SU-DHL-6 (cell line): ENCODE data around the gene RPA3.

Source experiments
- H2AFZ ChIP-seq: fragments of 200-600 bp; sonication (generic); 2 replicates; pipeline ENCODE4 v1.6.1; 2014; ENCODE audit warnings: low read depth, mild to moderate bottlenecking, moderate library complexity, mixed read lengths, antibody characterized with exemption, low read length; ENCODE audit not compliant: severe bottlenecking
- H3F3A ChIP-seq: fragments of 200-600 bp; shearing (Covaris generic); 2 replicates; pipeline ENCODE4 v1.6.0; 2016; ENCODE audit warnings: antibody characterized with exemption, mild to moderate bottlenecking; ENCODE audit not compliant: insufficient read depth
- H3K27ac ChIP-seq: fragments of 200-600 bp; sonication (generic); 2 replicates; pipeline ENCODE4 v1.5.1; 2016; ENCODE audit warnings: low read depth, mild to moderate bottlenecking, low read length, moderate library complexity, mixed read lengths
- H3K27me3 ChIP-seq: fragments of 200-600 bp; sonication (generic), shearing (Covaris generic); 2 replicates; pipeline ENCODE4 v1.6.0; 2014; ENCODE audit warnings: mild to moderate bottlenecking, low read length
- H3K36me3 ChIP-seq: fragments of 200-600 bp; sonication (generic); 2 replicates; pipeline ENCODE4 v1.6.1; 2014; ENCODE audit warnings: mild to moderate bottlenecking, low read length, mixed read lengths
- H3K4me2 ChIP-seq: fragments of 300-600, 200-600 bp; shearing (Covaris generic), sonication (generic); 2 replicates; pipeline ENCODE4 v1.6.0; 2014; ENCODE audit warnings: low read length, low read depth, mild to moderate bottlenecking; ENCODE audit not compliant: poor library complexity, severe bottlenecking
- H3K4me3 ChIP-seq: fragments of 200-600 bp; sonication (generic); 2 replicates; pipeline ENCODE4 v1.5.1; 2014; ENCODE audit warnings: antibody characterized with exemption, low read length, mild to moderate bottlenecking, mixed read lengths; ENCODE audit not compliant: insufficient read depth, poor library complexity, severe bottlenecking
- H3K79me2 ChIP-seq: fragments of 200-600 bp; sonication (generic); 2 replicates; pipeline ENCODE4 v1.6.1; 2014; ENCODE audit warnings: mild to moderate bottlenecking, low read length, moderate library complexity; ENCODE audit not compliant: insufficient read depth
- H3K9ac ChIP-seq: fragments of 200-600 bp; sonication (generic); 2 replicates; pipeline ENCODE4 v1.7.0; 2014; ENCODE audit warnings: mild to moderate bottlenecking, low read length
- H3K9me2 ChIP-seq: fragments of 200-600 bp; sonication (generic); replicated peaks from 2 replicates; pipeline ENCODE4 v1.6.1; 2014; ENCODE audit warnings: low read length; ENCODE audit not compliant: insufficient read depth
- H3K9me3 ChIP-seq: fragments of 200-600 bp; sonication (generic); 2 replicates; pipeline ENCODE4 v1.6.1; 2014; ENCODE audit warnings: low read length, mixed read lengths; ENCODE audit not compliant: insufficient read depth
- H4K20me1 ChIP-seq: fragments of 200-600 bp; sonication (generic); 2 replicates; pipeline ENCODE4 v1.6.1; 2014; ENCODE audit warnings: low read depth, mild to moderate bottlenecking, antibody characterized with exemption, low read length, moderate library complexity, mixed read lengths
- CTCF ChIP-seq: fragments of 200-600 bp; sonication (generic); IDR thresholded peaks from one replicate; pipeline ENCODE4 v1.5.1; 2017; ENCODE audit warnings: antibody characterized with exemption, mild to moderate bottlenecking, low read length, moderate library complexity; ENCODE audit not compliant: insufficient read depth, poor library complexity, severe bottlenecking
- EZH2phosphoT487 ChIP-seq: fragments of 200-600 bp; sonication (generic), shearing (Covaris generic); conservative IDR thresholded peaks from 2 replicates; pipeline ENCODE4 v1.6.1; 2018; ENCODE audit warnings: mild to moderate bottlenecking, antibody characterized with exemption, low read length, moderate library complexity, mixed read lengths

RPA3 gene

GRCh38 chr7:7731732-7732131, 13.3 kb upstream of the RPA3 start:
- no peaks in the 10 kb centered on the region for H4K20me1 ChIP-seq
- H3K4me3 ChIP-seq, result no peak overlapping the region
- H3K4me2 ChIP-seq, result no peak overlapping the region
- no peak overlapping the region for H2AFZ ChIP-seq
- H3K36me3 ChIP-seq, result no peaks in the 10 kb centered on the region
- no peaks in the 10 kb centered on the region for H3K79me2 ChIP-seq
- H3K9me3 ChIP-seq, result no peaks in the 10 kb centered on the region
- no peak overlapping the region for H3K9ac ChIP-seq
- no peaks in the 10 kb centered on the region for H3F3A ChIP-seq
- H3K27ac ChIP-seq, result no peak overlapping the region
- H3K27me3 ChIP-seq, result no peaks in the 10 kb centered on the region
- H3K9me2 ChIP-seq, result no peaks in the 10 kb centered on the region
- TF ChIP-seq EZH2phosphoT487 (no peak), CTCF (no peak)

GRCh38 chr7:7720750-7721621, 2.6 kb upstream of the RPA3 start:
- no peaks in the 10 kb centered on the region for H3K36me3 ChIP-seq
- no peak overlapping the region for H3K9ac ChIP-seq
- TF ChIP-seq EZH2phosphoT487 (no peak), CTCF (no peak)
- no peak overlapping the region for H3K27ac ChIP-seq
- H4K20me1 ChIP-seq, result no peaks in the 10 kb centered on the region
- H3K27me3 ChIP-seq, result no peaks in the 10 kb centered on the region
- H3K4me3 ChIP-seq, result no peak overlapping the region
- H3K79me2 ChIP-seq, result no peaks in the 10 kb centered on the region
- no peak overlapping the region for H3K4me2 ChIP-seq
- no peaks in the 10 kb centered on the region for H3K9me2 ChIP-seq
- H3K9me3 ChIP-seq, result no peaks in the 10 kb centered on the region
- H2AFZ ChIP-seq, result no peak overlapping the region
- H3F3A ChIP-seq, result no peaks in the 10 kb centered on the region

- Histone ChIP-seq H3K4me2 (no peak overlapping the region), H3K27ac (no peak overlapping the region), H3K27me3 (no peaks in the 10 kb centered on the region), H3K4me3 (no peak overlapping the region), H3K9ac (no peak overlapping the region), H3K9me3 (no peaks in the 10 kb centered on the region), H4K20me1 (no peaks in the 10 kb centered on the region), H3K36me3 (no peaks in the 10 kb centered on the region), H3K9me2 (no peaks in the 10 kb centered on the region), H3K79me2 (0 out of 2 replicates have a peak, but pooled peaks cover 2% of the 10 kb centered on the region), H2AFZ (no peak overlapping the region), H3F3A (no peaks in the 10 kb centered on the region)
- TF ChIP-seq CTCF (no peak), EZH2phosphoT487 (no peak)
Measured at GRCh38 chr7:7720193-7720592, 1.8 kb upstream of the RPA3 start.
